Osteoblast (primary cell): ENCODE measurements around the gene LCE6A. TPM values are rescaled to one million over a fixed set of nuclear protein-coding genes. Genes with fewer than 3 reads are reported as not detected.

Experiments
- DNase-seq: peaks from one replicate; pipeline ENCODE4 v3.0.0; 2011; ENCODE audit warnings: low spot score, mixed read lengths; ENCODE audit not compliant: insufficient read length; ENCODE audit errors: missing footprints
- H2AFZ ChIP-seq: 2 replicates; pipeline ENCODE4 v1.6.0; 2011; ENCODE audit warnings: mild to moderate bottlenecking, low read length
- H3K27ac ChIP-seq: 2 replicates; pipeline ENCODE4 v1.5.1; 2011; ENCODE audit warnings: mild to moderate bottlenecking, low read depth, low read length, moderate library complexity
- H3K27me3 ChIP-seq: 2 replicates; pipeline ENCODE4 v1.6.0; 2012; ENCODE audit warnings: mild to moderate bottlenecking, control low read depth, inconsistent platforms, low read length, moderate library complexity; ENCODE audit not compliant: insufficient read depth
- H3K36me3 ChIP-seq: 2 replicates; pipeline ENCODE4 v1.5.1; 2011; ENCODE audit warnings: mild to moderate bottlenecking, low read length, control low read depth, moderate library complexity; ENCODE audit not compliant: insufficient read depth
- H3K4me1 ChIP-seq: 2 replicates; pipeline ENCODE4 v1.5.1; 2011; ENCODE audit warnings: mild to moderate bottlenecking, low read length, control low read depth, moderate library complexity; ENCODE audit not compliant: insufficient read depth
- H3K4me2 ChIP-seq: 2 replicates; pipeline ENCODE4 v1.6.0; 2011; ENCODE audit warnings: mild to moderate bottlenecking, low read length; ENCODE audit not compliant: insufficient read depth
- H3K4me3 ChIP-seq: fragments of 200-600 bp; sonication (generic); 3 replicates; pipeline ENCODE4 v1.5.1; 2012; ENCODE audit warnings: mild to moderate bottlenecking, low read length, inconsistent platforms; ENCODE audit not compliant: insufficient read depth
- H3K79me2 ChIP-seq: 2 replicates; pipeline ENCODE4 v1.6.0; 2012; ENCODE audit warnings: mild to moderate bottlenecking, low read length, control low read depth, inconsistent platforms; ENCODE audit not compliant: insufficient read depth
- H3K9me3 ChIP-seq: 2 replicates; pipeline ENCODE4 v1.5.1; 2011; ENCODE audit warnings: low read depth, low read length, control low read depth
- H4K20me1 ChIP-seq: 2 replicates; pipeline ENCODE4 v1.6.0; 2012; ENCODE audit warnings: mild to moderate bottlenecking, low read length, control low read depth; ENCODE audit not compliant: insufficient read depth
- total RNA-seq: library from RNA; depleted of rRNA; stranded (reverse); fragments of >200 nt; gene quantifications from 2 replicates; pipeline ENCODE4 v1.2.3, GENCODE V29; 2012
- TF ChIP-seq, protein P1 (sequence below): IDR thresholded peaks from 2 replicates; pipeline ENCODE4 v1.5.1; 2011; ENCODE audit warnings: mild to moderate bottlenecking, low read depth, low read length, moderate library complexity; ENCODE audit errors: extremely low read depth

Gene LCE6A
- total RNA-seq, 1 donor = not detected

DNA sequence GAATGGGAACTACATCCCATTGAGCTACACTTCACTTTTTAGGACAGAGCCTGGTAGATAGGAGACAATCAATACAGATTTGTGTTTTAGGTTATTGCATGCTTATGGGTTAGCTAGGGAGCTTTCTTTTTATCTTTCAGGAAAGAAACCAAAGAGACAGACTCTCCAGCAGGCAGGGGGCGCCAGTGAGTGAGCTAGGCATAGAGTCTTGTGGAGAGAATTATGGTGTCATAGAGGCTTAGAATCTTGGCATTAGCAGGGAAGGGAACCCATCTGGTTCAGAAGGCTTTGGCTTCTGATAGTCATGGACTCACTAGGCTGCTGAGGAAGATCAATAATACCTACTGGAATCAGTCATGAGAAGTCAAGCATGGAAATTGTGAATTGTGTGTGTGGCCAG lies 35.4 kb downstream of the LCE6A start, which contains the start of gene SMCP:
Gene SMCP, plus strand, starts transcription at position 281 of the 400 bp plus-strand sequence. CDS start 6,101 bp downstream, outside the sequence.
- no peak within 1 kb of the TSS for H2AFZ ChIP-seq
- no peaks in the 10 kb centered on the region for H3K79me2 ChIP-seq
- peak; percentile 49 for DNase-seq
- no peaks in the 10 kb centered on the region for H3K36me3 ChIP-seq
- no peak within 1 kb of the TSS for H3K27ac ChIP-seq
- no peaks in the 10 kb centered on the region for H3K9me3 ChIP-seq
- H3K4me2 ChIP-seq = no peak within 1 kb of the TSS
- no peak within 1 kb of the TSS for H3K4me3 ChIP-seq
- no peaks in the 10 kb centered on the region for H4K20me1 ChIP-seq
- H3K4me1 ChIP-seq = peaks cover 3% of the 10 kb centered on the region
- H3K27me3 ChIP-seq = no peaks in the 10 kb centered on the region
- TF ChIP-seq, protein P1, sequence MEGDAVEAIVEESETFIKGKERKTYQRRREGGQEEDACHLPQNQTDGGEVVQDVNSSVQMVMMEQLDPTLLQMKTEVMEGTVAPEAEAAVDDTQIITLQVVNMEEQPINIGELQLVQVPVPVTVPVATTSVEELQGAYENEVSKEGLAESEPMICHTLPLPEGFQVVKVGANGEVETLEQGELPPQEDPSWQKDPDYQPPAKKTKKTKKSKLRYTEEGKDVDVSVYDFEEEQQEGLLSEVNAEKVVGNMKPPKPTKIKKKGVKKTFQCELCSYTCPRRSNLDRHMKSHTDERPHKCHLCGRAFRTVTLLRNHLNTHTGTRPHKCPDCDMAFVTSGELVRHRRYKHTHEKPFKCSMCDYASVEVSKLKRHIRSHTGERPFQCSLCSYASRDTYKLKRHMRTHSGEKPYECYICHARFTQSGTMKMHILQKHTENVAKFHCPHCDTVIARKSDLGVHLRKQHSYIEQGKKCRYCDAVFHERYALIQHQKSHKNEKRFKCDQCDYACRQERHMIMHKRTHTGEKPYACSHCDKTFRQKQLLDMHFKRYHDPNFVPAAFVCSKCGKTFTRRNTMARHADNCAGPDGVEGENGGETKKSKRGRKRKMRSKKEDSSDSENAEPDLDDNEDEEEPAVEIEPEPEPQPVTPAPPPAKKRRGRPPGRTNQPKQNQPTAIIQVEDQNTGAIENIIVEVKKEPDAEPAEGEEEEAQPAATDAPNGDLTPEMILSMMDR = peak; percentile 34

DNA sequence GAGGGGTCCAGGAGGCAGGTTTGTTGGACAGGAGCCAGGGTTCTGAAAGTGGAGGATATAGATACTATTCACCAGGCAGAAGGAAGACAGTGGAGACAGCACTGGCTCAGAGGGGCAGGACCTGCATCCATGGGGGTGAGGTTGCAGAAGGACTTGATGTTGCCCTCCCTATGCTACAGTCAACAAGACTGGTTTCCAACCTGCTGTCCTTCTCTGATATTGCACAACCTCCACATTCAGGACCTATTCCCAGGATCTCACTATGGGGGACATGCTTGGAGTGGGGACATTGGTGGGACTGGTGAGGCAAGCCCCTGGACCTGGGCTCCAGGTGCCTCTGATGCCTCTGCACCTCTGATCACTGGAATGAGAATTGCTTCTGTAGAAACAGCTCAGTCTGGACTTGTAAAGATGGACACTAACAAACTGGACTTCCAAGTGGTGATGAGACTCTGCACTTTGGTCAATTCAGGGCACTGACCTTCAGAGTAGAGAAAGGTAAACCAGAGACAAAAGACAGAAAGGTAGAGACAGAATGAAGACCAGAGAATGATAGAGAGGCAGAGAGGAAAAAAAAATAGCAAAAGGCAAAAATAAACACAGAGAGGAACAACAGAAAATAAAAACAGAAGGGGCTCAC lies 37.0 kb downstream of the LCE6A start:
- no peaks in the 10 kb centered on the region for H3K9me3 ChIP-seq
- no peaks in the 10 kb centered on the region for H4K20me1 ChIP-seq
- H3K79me2 ChIP-seq = no peaks in the 10 kb centered on the region
- no peak overlapping the region for H3K4me3 ChIP-seq
- no peak overlapping the region for H3K4me2 ChIP-seq
- H3K36me3 ChIP-seq = no peaks in the 10 kb centered on the region
- H2AFZ ChIP-seq = no peak overlapping the region
- TF ChIP-seq, protein P1 = no peak
- H3K27ac ChIP-seq = no peak overlapping the region
- H3K4me1 ChIP-seq = peaks cover 5% of the 10 kb centered on the region
- no peak for DNase-seq
- no peaks in the 10 kb centered on the region for H3K27me3 ChIP-seq

DNA sequence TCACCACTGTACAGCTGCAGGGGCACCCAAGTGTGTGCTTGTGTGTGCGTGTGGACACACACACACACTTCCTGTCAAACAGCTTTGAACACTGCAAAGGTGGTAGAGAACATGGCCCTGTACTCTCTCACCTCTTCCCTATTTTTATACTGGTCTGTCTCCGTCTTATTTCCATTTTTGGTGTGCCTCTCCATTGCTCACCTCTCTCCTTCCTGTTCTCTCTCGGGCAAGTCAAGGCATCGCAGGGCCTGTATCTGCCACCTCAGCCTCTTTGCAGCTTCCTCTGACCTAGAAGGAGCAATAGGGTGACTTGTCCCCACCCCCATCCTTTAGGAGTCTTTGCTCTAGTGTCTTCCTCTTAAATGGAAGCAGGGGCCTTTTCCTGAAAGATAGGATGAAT lies 37.7 kb downstream of the LCE6A start:
- peaks cover 11% of the 10 kb centered on the region for H3K4me1 ChIP-seq
- no peak overlapping the region for H3K4me3 ChIP-seq
- TF ChIP-seq, protein P1 = no peak
- no peaks in the 10 kb centered on the region for H3K27me3 ChIP-seq
- no peak overlapping the region for H2AFZ ChIP-seq
- no peak overlapping the region for H3K27ac ChIP-seq
- H3K4me2 ChIP-seq = no peak overlapping the region
- no peak for DNase-seq
- H3K79me2 ChIP-seq = no peaks in the 10 kb centered on the region
- H3K36me3 ChIP-seq = no peaks in the 10 kb centered on the region
- H4K20me1 ChIP-seq = no peaks in the 10 kb centered on the region
- H3K9me3 ChIP-seq = no peaks in the 10 kb centered on the region

- no peak overlapping the region for H3K4me3 ChIP-seq
- H3K9me3 ChIP-seq = no peaks in the 10 kb centered on the region
- no peaks in the 10 kb centered on the region for H3K27me3 ChIP-seq
- no peaks in the 10 kb centered on the region for H3K79me2 ChIP-seq
- H3K27ac ChIP-seq = no peak overlapping the region
- H3K4me1 ChIP-seq = peaks cover 17% of the 10 kb centered on the region
- no peaks in the 10 kb centered on the region for H4K20me1 ChIP-seq
- H3K36me3 ChIP-seq = no peaks in the 10 kb centered on the region
- no peak for DNase-seq
- no peak overlapping the region for H2AFZ ChIP-seq
- H3K4me2 ChIP-seq = no peak overlapping the region
- TF ChIP-seq, protein P1 = no peak
Measured at GRCh38 chr1:152880907-152881306, 38.3 kb downstream of the LCE6A start.
